ENCODE measurements around the gene MTX1. TPM values are rescaled to one million over a fixed set of nuclear protein-coding genes. Genes with fewer than 3 reads are reported as not detected.

Gene MTX1
- polyA plus RNA-seq, 1 of the 3 experiments (the other 2 are of a cell fraction) = 79.1 TPM

DNA sequence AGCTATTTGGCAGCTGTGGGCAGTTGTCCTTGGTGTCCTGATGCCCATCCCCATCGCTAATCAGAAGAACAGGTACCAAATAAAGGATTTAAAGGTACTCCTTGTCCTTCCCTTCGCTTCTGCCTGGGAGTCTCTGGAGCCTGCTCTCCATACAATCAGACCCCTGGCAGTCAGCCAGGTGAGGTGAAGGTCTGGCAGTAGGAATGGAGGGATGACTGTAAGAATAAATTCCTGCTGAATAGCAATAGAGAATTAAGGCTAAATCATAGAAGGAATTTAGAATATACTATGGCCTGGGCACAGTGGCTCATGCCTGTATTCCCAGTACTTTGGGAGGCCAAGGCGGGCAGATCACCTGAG is 10.0 kb upstream of the MTX1 start:
- ChIA-PET CTCF (no interaction called here), POLR2A (no interaction called here)
- no peak overlapping the region for H3K4me2 ChIP-seq
- no peak overlapping the region for H3K4me3 ChIP-seq (ENCODE audit: low read depth in 2 of 2, low read length in 1 of 2)
- peaks cover 19% of the 10 kb centered on the region; the same call in 1 of the 2 replicates for H3K79me2 ChIP-seq (ENCODE audit: insufficient read depth)
- no peak for DNase-seq
- H3F3A ChIP-seq (replicated peaks; ENCODE audit: insufficient read depth) = peaks cover 12% of the 10 kb centered on the region
- peaks cover 13 to 50% of the 10 kb centered on the region in 2 experiments for H3K36me3 ChIP-seq (replicated peaks in 1 of 2; ENCODE audit: control insufficient read depth in 1 of 2, insufficient read depth in 2 of 2, low read length in 1 of 2)
- H3K27me3 ChIP-seq (ENCODE audit: insufficient read depth) = no peaks in the 10 kb centered on the region
- no peaks in the 10 kb centered on the region for H4K20me1 ChIP-seq (ENCODE audit: insufficient read depth)
- H3K9me2 ChIP-seq = no peaks in the 10 kb centered on the region
- TF ChIP-seq EP300 (IDR thresholded peaks at IDR 0.05; ENCODE audit: borderline replicate concordance in 1 of 2, low read depth in 1 of 2, low read length in 1 of 2) (no peak), GABPA (IDR thresholded peaks at IDR 0.05; ENCODE audit: low read depth) (no peak), IRF3 (IDR thresholded peaks at IDR 0.05; ENCODE audit: low read depth, low read length) (no peak)
- no peak overlapping the region for H3K9ac ChIP-seq
- no peak overlapping the region for H3K27ac ChIP-seq (ENCODE audit: low read depth in 2 of 2, low read length in 1 of 2)
- H3K4me1 ChIP-seq (ENCODE audit: control insufficient read depth in 1 of 2, insufficient read depth in 2 of 2, low read depth in 1 of 2, low read length in 1 of 2) = peaks cover 0 to 18% of the 10 kb centered on the region in 2 experiments; a peak in 2 of 4 replicates
- no peaks in the 10 kb centered on the region for H3K9me3 ChIP-seq
- H2AFZ ChIP-seq (ENCODE audit: low read depth) = no peak overlapping the region
- 100% methylated on average over 3 of the region's 3 CpGs for WGBS (ENCODE audit: low lambda C conversion rate)

- H3K9me3 ChIP-seq = no peaks in the 10 kb centered on the region
- H2AFZ ChIP-seq (ENCODE audit: low read depth) = no peak overlapping the region
- ChIA-PET CTCF (no interaction called here), POLR2A (no interaction called here)
- H3F3A ChIP-seq (replicated peaks; ENCODE audit: insufficient read depth) = peaks cover 16% of the 10 kb centered on the region
- no peak overlapping the region for H3K9ac ChIP-seq
- no peaks in the 10 kb centered on the region for H4K20me1 ChIP-seq (ENCODE audit: insufficient read depth)
- H3K4me1 ChIP-seq (ENCODE audit: control insufficient read depth in 1 of 2, insufficient read depth in 2 of 2, low read depth in 1 of 2, low read length in 1 of 2) = peaks cover 0 to 11% of the 10 kb centered on the region in 2 experiments; a peak in 2 of 4 replicates
- H3K36me3 ChIP-seq (replicated peaks in 1 of 2; ENCODE audit: control insufficient read depth in 1 of 2, insufficient read depth in 2 of 2, low read length in 1 of 2) = peaks cover 13 to 54% of the 10 kb centered on the region in 2 experiments
- peaks cover 19% of the 10 kb centered on the region; the same call in 1 of the 2 replicates for H3K79me2 ChIP-seq (ENCODE audit: insufficient read depth)
- H3K9me2 ChIP-seq = no peaks in the 10 kb centered on the region
- TF ChIP-seq IRF3 (IDR thresholded peaks at IDR 0.05; ENCODE audit: low read depth, low read length) = no peak
- no peak for TF ChIP-seq RXRA (IDR thresholded peaks at IDR 0.05; ENCODE audit: borderline replicate concordance, low read depth)
- TF ChIP-seq, protein P1, sequence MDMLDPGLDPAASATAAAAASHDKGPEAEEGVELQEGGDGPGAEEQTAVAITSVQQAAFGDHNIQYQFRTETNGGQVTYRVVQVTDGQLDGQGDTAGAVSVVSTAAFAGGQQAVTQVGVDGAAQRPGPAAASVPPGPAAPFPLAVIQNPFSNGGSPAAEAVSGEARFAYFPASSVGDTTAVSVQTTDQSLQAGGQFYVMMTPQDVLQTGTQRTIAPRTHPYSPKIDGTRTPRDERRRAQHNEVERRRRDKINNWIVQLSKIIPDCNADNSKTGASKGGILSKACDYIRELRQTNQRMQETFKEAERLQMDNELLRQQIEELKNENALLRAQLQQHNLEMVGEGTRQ (IDR thresholded peaks at IDR 0.05; ENCODE audit: borderline replicate concordance, low read depth, low read length) = no peak
- TF ChIP-seq REST (IDR thresholded peaks at IDR 0.05; ENCODE audit: low read depth, low read length) = no peak
- TF ChIP-seq NRF1 (IDR thresholded peaks at IDR 0.05; ENCODE audit: low read depth, low read length) = no peak
- H3K27ac ChIP-seq (ENCODE audit: low read depth in 2 of 2, low read length in 1 of 2) = no peak overlapping the region
- H3K4me3 ChIP-seq (ENCODE audit: low read depth in 2 of 2, low read length in 1 of 2) = no peak overlapping the region
- peak; percentile 8 for DNase-seq
- 89% methylated on average over 4 of the region's 4 CpGs for WGBS (ENCODE audit: low lambda C conversion rate)
- H3K27me3 ChIP-seq (ENCODE audit: insufficient read depth) = no peaks in the 10 kb centered on the region
- H3K4me2 ChIP-seq = no peak overlapping the region
Observed at GRCh38 chr1:155199792-155200191, 8.7 kb upstream of the MTX1 start.

All from SK-N-SH (cell line).